Sigmoid colon (tissue), 7 donors: ENCODE results near the gene PDE7B. TPM values are rescaled to one million over a fixed set of nuclear protein-coding genes. Genes with fewer than 3 reads are reported as not detected.

Experiments used
- DNase-seq: peaks from one replicate; pipeline ENCODE4 v3.0.0-alpha.2; 2019
- H3K27ac ChIP-seq, 4 donors: fragments of 200-600 bp; sonication (generic); one replicate each; pipeline ENCODE4 v1.5.1; 2016 to 2019; ENCODE audit warnings: mild to moderate bottlenecking in 1 of 4
- H3K27me3 ChIP-seq, 3 donors: fragments of 200-600 bp; sonication (generic); one replicate each; pipeline ENCODE4 v1.5.1; 2019; ENCODE audit warnings: mild to moderate bottlenecking in 1 of 3
- H3K36me3 ChIP-seq, 4 donors: fragments of 200-600 bp; sonication (generic); one replicate each; pipeline ENCODE4 v1.5.1; 2016 to 2019
- H3K4me1 ChIP-seq, 4 donors: fragments of 200-600 bp; sonication (generic); one replicate each; pipeline ENCODE4 v1.5.1; 2017 to 2019
- H3K4me3 ChIP-seq, 4 donors: fragments of 200-600 bp; sonication (generic); one replicate each; pipeline ENCODE4 v1.5.1; 2017 to 2019; ENCODE audit warnings: mild to moderate bottlenecking in 2 of 4, moderate library complexity in 1 of 4
- H3K9me3 ChIP-seq, 4 donors: fragments of 200-600 bp in 3 of 4; sonication (generic) in 3 of 4; one replicate each; pipeline versions ENCODE4 v1.5.1 to v1.6.1; 2013 to 2019
- CTCF ChIP-seq, 4 experiments: fragments of 450-650 bp in 3 of 4; fragments of 200-600 bp in 1 of 4; IDR thresholded peaks; one replicate each; pipeline ENCODE4 v1.5.1; 2016 to 2019; ENCODE audit warnings: antibody characterized with exemption in 4 of 4, mild to moderate bottlenecking in 3 of 4, moderate library complexity in 2 of 4
- EP300 ChIP-seq, 4 donors: sonication (generic); formaldehyde crosslinking; IDR thresholded peaks; one replicate each; pipeline ENCODE4 v1.6.1; 2017; ENCODE audit warnings: antibody characterized with exemption in 4 of 4
- POLR2A ChIP-seq, 2 donors: fragments of 450-650 bp; IDR thresholded peaks; one replicate each; pipeline ENCODE4 v1.6.1; 2016; ENCODE audit warnings: antibody characterized with exemption in 2 of 2, mild to moderate bottlenecking in 2 of 2, moderate library complexity in 2 of 2
- POLR2AphosphoS5 ChIP-seq, 4 donors: sonication (generic); formaldehyde crosslinking; IDR thresholded peaks; one replicate each; pipeline ENCODE4 v1.6.1; 2017; ENCODE audit warnings: antibody characterized with exemption in 4 of 4
- WGBS, 2 donors: extraction: QIAGEN DNeasy Blood & Tissue Kit; methylation state at CpG; one replicate each; pipeline ENCODE4 v1.1.7; 2013; 5-methylcytosine and 5-hydroxymethylcytosine counted together
- intact Hi-C: fragments of 100-400 bp; cut with DNase I; formaldehyde crosslinking; loops from one replicate; pipeline ENCODE4 v1.15.1; 2023
- polyA plus RNA-seq, 3 donors: library from polyadenylated mRNA; stranded (reverse); fragments of 200-250 nt; gene quantifications; one replicate each; pipeline ENCODE4 v1.2.3, GENCODE V29; 2013
- total RNA-seq, 4 donors: library from RNA; depleted of rRNA; stranded (reverse); fragments of >200 nt; gene quantifications; one replicate each; pipeline ENCODE4 v1.1.0, GENCODE V29; 2016
- donor health status: healthy with polysubstance abuse.
- donor health status: Bipolar disorder and iron deficiency.
- donor health status: healthy.

Gene PDE7B
- total and polyA plus RNA-seq, 7 donors = 1.1 to 10.3 (median 6.3) TPM

DNA sequence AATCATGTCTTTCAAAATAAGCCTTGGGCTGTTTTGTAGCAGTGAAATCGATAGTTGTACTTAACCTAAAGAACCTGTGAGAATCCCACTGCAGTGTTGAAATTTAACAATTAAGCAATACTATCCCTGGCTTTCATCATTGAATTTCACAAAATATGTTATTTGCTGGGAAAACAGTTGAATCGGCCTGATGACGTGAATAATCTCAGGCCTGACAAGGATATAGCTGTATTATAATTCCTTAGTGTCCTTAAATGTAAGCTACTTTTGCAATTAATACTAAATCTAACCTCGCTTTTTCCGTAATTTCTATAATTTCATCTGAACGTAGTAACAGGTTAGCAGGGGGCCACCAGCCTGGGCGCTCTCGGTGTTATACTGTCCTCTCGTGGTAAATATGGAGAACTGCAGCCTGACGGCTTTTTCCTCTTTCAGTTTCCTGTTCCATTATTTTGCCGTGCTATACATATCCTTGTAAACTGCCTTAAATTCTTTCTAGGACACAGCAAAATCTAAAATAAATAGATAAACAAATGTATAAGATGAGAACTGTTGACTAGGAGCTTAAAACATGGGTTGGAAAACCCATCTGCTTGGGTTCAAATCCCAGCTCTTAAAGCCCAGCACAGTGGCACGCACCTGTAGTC lies 374.6 kb downstream of the PDE7B start:
- TF ChIP-seq POLR2A (IDR thresholded peaks at IDR 0.05) = no peak
- peak; percentile 98 to 100 (median 100) for TF ChIP-seq CTCF (IDR thresholded peaks at IDR 0.05)
- intact Hi-C loops = loop anchor here (2.0 to 5.0 kb wide), 3 partner anchors 689 to 775 kb away; no protein-coding TSS in a partner anchor
- H3K36me3 ChIP-seq = no peaks in the 10 kb centered on the region
- no peaks in the 10 kb centered on the region for H3K27me3 ChIP-seq
- WGBS, 2 donors = 24 to 26% methylated on average over 12 of the region's 12 CpGs
- H3K9me3 ChIP-seq = no peaks in the 10 kb centered on the region
- peak overlapping the region in 3 of 4 donors; percentile 5 to 29 (median 10) for H3K4me3 ChIP-seq
- peak; percentile 73 for DNase-seq
- no peak overlapping the region for H3K27ac ChIP-seq
- H3K4me1 ChIP-seq = peaks cover 0 to 10% (median 2%) of the 10 kb centered on the region in 4 donors

- intact Hi-C loops = loop anchor here (2.0 to 5.0 kb wide), 3 partner anchors 690 to 776 kb away; no protein-coding TSS in a partner anchor
- 37 to 70% methylated on average over 4 of the region's 4 CpGs for WGBS, 2 donors
Measured at GRCh38 chr6:136226674-136227377, 375.3 kb downstream of the PDE7B start.

GRCh38 chr6:136228814-136229213 lies 377.3 kb downstream of the PDE7B start:
- Histone ChIP-seq H3K27ac (no peak overlapping the region), H3K9me3 (no peaks in the 10 kb centered on the region), H3K4me1 (peaks cover 0 to 10% (median 2%) of the 10 kb centered on the region in 4 donors), H3K4me3 (no peak overlapping the region), H3K36me3 (no peaks in the 10 kb centered on the region), H3K27me3 (no peaks in the 10 kb centered on the region)
- intact Hi-C loops = loop anchor here (5.0 kb wide), 1 partner anchor 722 kb away; no protein-coding TSS in a partner anchor
- 67% methylated on average over 2 of the region's 2 CpGs for WGBS, 2 donors
- no peak for DNase-seq
- TF ChIP-seq CTCF (IDR thresholded peaks at IDR 0.05) = no peak
- no peak for TF ChIP-seq POLR2A (IDR thresholded peaks at IDR 0.05)
- no peak for TF ChIP-seq POLR2AphosphoS5 (IDR thresholded peaks at IDR 0.05)
- TF ChIP-seq EP300 (IDR thresholded peaks at IDR 0.05) = no peak

More at GRCh38 chr6:136226674-136227377, 375.3 kb downstream of the PDE7B start:
- no peak for DNase-seq
- TF ChIP-seq CTCF (IDR thresholded peaks at IDR 0.05) = no peak
- TF ChIP-seq POLR2AphosphoS5 (IDR thresholded peaks at IDR 0.05) = no peak
- TF ChIP-seq EP300 (IDR thresholded peaks at IDR 0.05) = no peak
- TF ChIP-seq POLR2A (IDR thresholded peaks at IDR 0.05) = no peak
- Histone ChIP-seq H3K9me3 (no peaks in the 10 kb centered on the region), H3K27ac (no peak overlapping the region), H3K4me1 (peaks cover 0 to 10% (median 2%) of the 10 kb centered on the region in 4 donors), H3K4me3 (peak overlapping the region in 3 of 4 donors; percentile 5 to 29 (median 10)), H3K36me3 (no peaks in the 10 kb centered on the region), H3K27me3 (no peaks in the 10 kb centered on the region)

DNA sequence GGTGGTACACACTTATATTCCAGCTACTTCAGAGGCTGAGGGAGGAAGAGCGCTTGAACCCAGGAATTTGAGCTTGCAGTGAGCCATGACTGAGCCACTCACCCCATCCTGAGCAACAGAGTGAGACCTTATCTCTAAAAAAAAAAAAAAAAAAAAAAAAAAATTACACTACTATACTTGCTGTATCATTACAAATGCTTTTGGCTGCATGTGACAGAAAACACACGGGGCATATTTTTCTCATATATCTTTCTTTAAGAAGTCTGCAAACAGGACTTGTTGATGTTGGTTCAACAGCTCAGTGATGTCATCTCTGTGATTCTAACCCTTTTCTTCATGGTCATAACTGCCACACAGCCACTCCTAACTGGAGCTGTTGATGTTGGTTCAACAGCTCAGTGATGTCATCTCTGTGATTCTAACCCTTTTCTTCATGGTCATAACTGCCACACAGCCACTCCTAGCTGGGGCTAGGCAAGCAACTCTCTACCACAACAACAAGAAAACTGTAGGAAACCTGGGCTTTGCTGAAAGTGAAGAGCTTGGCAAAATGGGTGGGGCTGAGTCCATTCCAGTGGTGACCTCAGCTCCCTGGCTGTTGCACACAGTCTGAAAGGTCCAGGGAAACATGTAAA lies 378.8 kb downstream of the PDE7B start:
- no peak for TF ChIP-seq POLR2A (IDR thresholded peaks at IDR 0.05)
- no peak for TF ChIP-seq POLR2AphosphoS5 (IDR thresholded peaks at IDR 0.05)
- no peak for TF ChIP-seq CTCF (IDR thresholded peaks at IDR 0.05)
- TF ChIP-seq EP300 (IDR thresholded peaks at IDR 0.05) = no peak
- no peak overlapping the region for H3K27ac ChIP-seq
- H3K9me3 ChIP-seq = no peaks in the 10 kb centered on the region
- H3K4me1 ChIP-seq = peaks cover 0 to 10% (median 2%) of the 10 kb centered on the region in 4 donors
- DNase-seq = no peak
- WGBS, 2 donors = 84 to 92% methylated on average over 2 of the region's 2 CpGs
- H3K27me3 ChIP-seq = no peaks in the 10 kb centered on the region
- intact Hi-C loops = no loop called here
- H3K36me3 ChIP-seq = no peaks in the 10 kb centered on the region
- no peak overlapping the region for H3K4me3 ChIP-seq
